Measurements from ENCODE around the gene RIT2. TPM values are rescaled to one million over a fixed set of nuclear protein-coding genes. Genes with fewer than 3 reads are reported as not detected.

RIT2 gene
- total RNA-seq, 4 donors from 2014 or later, result not detected

- Histone ChIP-seq H3K4me3 (no peak overlapping the region), H3K27ac (no peak overlapping the region), H3K9me3 (no peaks in the 10 kb centered on the region), H3K4me1 (no peaks in the 10 kb centered on the region), H3K27me3 (no peaks in the 10 kb centered on the region), H3K36me3 (no peaks in the 10 kb centered on the region)
- 69 to 75% methylated on average over 1 to 2 of the region's 2 CpGs for WGBS, 2 donors (ENCODE audit: low coverage in 1 of 2)
- no peak for ATAC-seq
- TF ChIP-seq CTCF (IDR thresholded peaks at IDR 0.05) (no peak), POLR2A (IDR thresholded peaks at IDR 0.05) (no peak), POLR2AphosphoS5 (IDR thresholded peaks at IDR 0.05) (no peak), EP300 (IDR thresholded peaks at IDR 0.05) (no peak)
These were observed 190.4 kb downstream of the RIT2 start for GRCh38 chr18:42925036-42925435.

GRCh38 chr18:42922363-42922762 is 193.1 kb downstream of the RIT2 start:
- Histone ChIP-seq H3K4me1 (no peaks in the 10 kb centered on the region), H3K36me3 (no peaks in the 10 kb centered on the region), H3K27ac (no peak overlapping the region), H3K9me3 (no peaks in the 10 kb centered on the region), H3K27me3 (no peaks in the 10 kb centered on the region), H3K4me3 (no peak overlapping the region)
- WGBS, 2 donors (ENCODE audit: low coverage in 1 of 2), result 81 to 95% methylated on average over 3 of the region's 3 CpGs
- ATAC-seq, result no peak
- TF ChIP-seq POLR2AphosphoS5 (IDR thresholded peaks at IDR 0.05), result no peak
- TF ChIP-seq EP300 (IDR thresholded peaks at IDR 0.05), result no peak
- no peak for TF ChIP-seq POLR2A (IDR thresholded peaks at IDR 0.05)
- no peak for TF ChIP-seq CTCF (IDR thresholded peaks at IDR 0.05)

GRCh38 chr18:42921226-42921737 is 194.2 kb downstream of the RIT2 start:
- Histone ChIP-seq H3K36me3 (no peaks in the 10 kb centered on the region), H3K4me3 (no peak overlapping the region), H3K9me3 (no peaks in the 10 kb centered on the region), H3K4me1 (no peaks in the 10 kb centered on the region), H3K27me3 (no peaks in the 10 kb centered on the region), H3K27ac (no peak overlapping the region)
- TF ChIP-seq POLR2AphosphoS5 (IDR thresholded peaks at IDR 0.05) (no peak), POLR2A (IDR thresholded peaks at IDR 0.05) (no peak), EP300 (IDR thresholded peaks at IDR 0.05) (no peak), CTCF (IDR thresholded peaks at IDR 0.05) (no peak)
- ATAC-seq, result no peak
- 79 to 82% methylated on average over 1 of the region's 1 CpG for WGBS, 2 donors (ENCODE audit: low coverage in 1 of 2)

- whole genome bisulfite sequencing, 2 donors (ENCODE audit: low coverage in 1 of 2), result 0 to 43% methylated on average over 1 of the region's 1 CpG
- no peaks in the 10 kb centered on the region for H3K27me3 ChIP-seq
- TF ChIP-seq EP300 (IDR thresholded peaks at IDR 0.05) (no peak), POLR2A (IDR thresholded peaks at IDR 0.05) (no peak), POLR2AphosphoS5 (IDR thresholded peaks at IDR 0.05) (no peak), CTCF (IDR thresholded peaks at IDR 0.05) (no peak)
- no peaks in the 10 kb centered on the region for H3K9me3 ChIP-seq
- H3K4me3 ChIP-seq, result no peak overlapping the region
- no peak for ATAC-seq
- H3K4me1 ChIP-seq, result no peaks in the 10 kb centered on the region
- no peak overlapping the region for H3K27ac ChIP-seq
- no peaks in the 10 kb centered on the region for H3K36me3 ChIP-seq
These were observed 194.9 kb downstream of the RIT2 start for GRCh38 chr18:42920621-42921020.

- Histone ChIP-seq H3K27me3 (no peaks in the 10 kb centered on the region), H3K4me1 (no peaks in the 10 kb centered on the region), H3K9me3 (no peaks in the 10 kb centered on the region), H3K27ac (no peak overlapping the region), H3K36me3 (no peaks in the 10 kb centered on the region), H3K4me3 (no peak overlapping the region)
- ATAC-seq, result no peak
- TF ChIP-seq EP300 (IDR thresholded peaks at IDR 0.05), result no peak
- no peak for TF ChIP-seq CTCF (IDR thresholded peaks at IDR 0.05)
- TF ChIP-seq POLR2A (IDR thresholded peaks at IDR 0.05), result no peak
- no peak for TF ChIP-seq POLR2AphosphoS5 (IDR thresholded peaks at IDR 0.05)
- WGBS, 2 donors (ENCODE audit: low coverage in 1 of 2), result 55 to 77% methylated on average over 2 of the region's 2 CpGs
These were observed 200.2 kb downstream of the RIT2 start for GRCh38 chr18:42915299-42915698.
